Endothelial cell of umbilical vein (primary cell): ENCODE data around the gene PNKP. TPM values are rescaled to one million over a fixed set of nuclear protein-coding genes. Genes with fewer than 3 reads are reported as not detected.

ENCODE experiments used
- BruUV-seq: library from RNA; stranded (reverse); fragments of 400-500 nt; replicated peaks from 2 replicates; lab custom pipeline; 2021; lab: Mats Ljungman, UMichigan
- CTCF ChIA-PET: fragments of 300-600, 350-600 bp; sonication (Branson Sonifier 250); formaldehyde crosslinking; loops from one replicate; lab custom pipeline; 2021; ENCODE audit warnings: antibody characterized with exemption, inconsistent platforms; lab: Charles Lee
- POLR2A ChIA-PET: fragments of 300-600, 350-600 bp; sonication (Branson Sonifier 250); formaldehyde crosslinking; loops from one replicate; lab custom pipeline; 2021; ENCODE audit warnings: antibody characterized with exemption, inconsistent platforms; lab: Charles Lee
- DNase-seq: peaks from one replicate; pipeline ENCODE4 v3.0.0-alpha.2; 2011; ENCODE audit warnings: low read depth, low spot score
- FAIRE-seq: peaks from 2 replicates; lab custom pipeline; 2011; peaks lifted over from hg19 to GRCh38; lab: Jason Lieb, UNC
- H2AFZ ChIP-seq: 2 replicates; pipeline ENCODE4 v1.6.0; 2012; ENCODE audit warnings: low read depth, low read length, control low read depth, inconsistent platforms
- H3K27ac ChIP-seq: 2 replicates; pipeline ENCODE4 v1.5.1; 2011; ENCODE audit warnings: low read depth, mild to moderate bottlenecking, control low read depth, low read length, moderate library complexity; ENCODE audit not compliant: insufficient read depth
- H3K27me3 ChIP-seq, 2 experiments: 2 replicates each; pipeline versions ENCODE4 v1.6.0 to v1.6.1; 2011; ENCODE audit warnings: low read length in 2 of 2, mixed read lengths in 1 of 2; ENCODE audit not compliant: control insufficient read depth in 2 of 2, insufficient read depth in 2 of 2
- H3K36me3 ChIP-seq, 2 experiments: 2 replicates in 1 of 2; 3 replicates in 1 of 2; pipeline ENCODE4 v1.5.1; 2011; ENCODE audit warnings: low read length in 2 of 2, mild to moderate bottlenecking in 1 of 2, moderate library complexity in 1 of 2; ENCODE audit not compliant: control insufficient read depth in 2 of 2, insufficient read depth in 2 of 2; ENCODE audit errors: extremely low read depth in 1 of 2
- H3K4me1 ChIP-seq: 3 replicates; pipeline ENCODE4 v1.5.1; 2011; ENCODE audit warnings: mild to moderate bottlenecking, low read length; ENCODE audit not compliant: control insufficient read depth, insufficient read depth; ENCODE audit errors: extremely low read depth
- H3K4me2 ChIP-seq: 2 replicates; pipeline ENCODE4 v1.6.1; 2011; ENCODE audit warnings: low read length, control low read depth, mixed read lengths; ENCODE audit not compliant: insufficient read depth
- H3K4me3 ChIP-seq, 3 experiments: fragments of 200-600 bp in 1 of 3; sonication (generic), shearing (Covaris generic) in 1 of 3; replicated peaks in 1 of 3; 2 replicates each; pipeline ENCODE4 v1.5.1; 2011 to 2016; ENCODE audit warnings: control low read depth in 3 of 3, low read length in 3 of 3, mild to moderate bottlenecking in 2 of 3, inconsistent platforms in 1 of 3, low read depth in 1 of 3, moderate library complexity in 1 of 3; ENCODE audit not compliant: insufficient read depth in 1 of 3
- H3K79me2 ChIP-seq: 2 replicates; pipeline ENCODE4 v1.6.0; 2012; ENCODE audit warnings: low read length, inconsistent platforms; ENCODE audit not compliant: control insufficient read depth, insufficient read depth
- H3K9ac ChIP-seq: replicated peaks from 2 replicates; pipeline ENCODE3; 2011; ENCODE audit warnings: low read length, control low read depth; ENCODE audit not compliant: insufficient read depth; ENCODE audit errors: extremely low read depth
- H3K9me1 ChIP-seq: replicated peaks from 3 replicates; pipeline ENCODE4 v1.6.0; 2011; ENCODE audit warnings: mild to moderate bottlenecking, low read length; ENCODE audit not compliant: control insufficient read depth, insufficient read depth; ENCODE audit errors: extremely low read depth
- H3K9me3 ChIP-seq: replicated peaks from 2 replicates; pipeline ENCODE4 v1.5.1; 2012; ENCODE audit warnings: low read length, inconsistent platforms; ENCODE audit not compliant: control insufficient read depth, insufficient read depth
- H4K20me1 ChIP-seq: replicated peaks from 2 replicates; pipeline ENCODE3; 2011; ENCODE audit warnings: mild to moderate bottlenecking, low read length; ENCODE audit not compliant: control insufficient read depth, insufficient read depth; ENCODE audit errors: extremely low read depth
- CTCF ChIP-seq, 2 donors: IDR thresholded peaks; 1 replicate in 1 of 2; 2 replicates in 1 of 2; pipeline ENCODE4 v1.5.1; 2011; ENCODE audit warnings: low read length in 2 of 2, mild to moderate bottlenecking in 2 of 2, moderate library complexity in 2 of 2, control low read depth in 1 of 2, inconsistent platforms in 1 of 2, low read depth in 1 of 2; ENCODE audit not compliant: insufficient read depth in 1 of 2; ENCODE audit errors: extremely low read depth in 1 of 2
- EZH2 ChIP-seq: IDR thresholded peaks from 2 replicates; pipeline ENCODE4 v1.6.1; 2012; ENCODE audit warnings: borderline replicate concordance, low read depth, mild to moderate bottlenecking, moderate library complexity, low read length, inconsistent platforms; ENCODE audit not compliant: severe bottlenecking
- FOS ChIP-seq: IDR thresholded peaks from 2 replicates; pipeline ENCODE4 v1.6.1; 2011; ENCODE audit warnings: mild to moderate bottlenecking, low read length, moderate library complexity, borderline replicate concordance; ENCODE audit not compliant: insufficient read depth
- GATA2 ChIP-seq: IDR thresholded peaks from 2 replicates; pipeline ENCODE4 v1.7.0; 2011; ENCODE audit warnings: low read depth, mild to moderate bottlenecking, moderate library complexity, mixed read lengths, low read length; ENCODE audit not compliant: insufficient read length, insufficient read depth
- JUN ChIP-seq: IDR thresholded peaks from 2 replicates; pipeline ENCODE4 v1.6.1; 2011; ENCODE audit warnings: borderline replicate concordance, low read depth; ENCODE audit not compliant: insufficient read length, insufficient read depth
- MAX ChIP-seq: IDR thresholded peaks from 2 replicates; pipeline ENCODE4 v1.6.1; 2011; ENCODE audit not compliant: insufficient read depth, insufficient read length
- MYC ChIP-seq: IDR thresholded peaks from one replicate; pipeline ENCODE4 v1.6.1; 2011; ENCODE audit warnings: mild to moderate bottlenecking, low read depth, low read length
- POLR2A ChIP-seq: IDR thresholded peaks from 2 replicates; pipeline ENCODE4 v1.6.1; 2012; ENCODE audit warnings: low read depth, mild to moderate bottlenecking, control low read depth, low read length
- POLR2AphosphoS5 ChIP-seq: IDR thresholded peaks from 2 replicates; pipeline ENCODE4 v1.6.1; 2012; ENCODE audit warnings: low read depth, mild to moderate bottlenecking, control low read depth, low read length, moderate library complexity; ENCODE audit not compliant: insufficient read depth
- dilution Hi-C: fragments of 300-500 bp; cut with MboI; formaldehyde crosslinking; loops from one replicate; pipeline ENCODE4 v1.15.0; 2019; ENCODE audit warnings: low sequenced_read_pairs; ENCODE audit not compliant: extremely low pct_ligation_motif_present
- intact Hi-C: fragments of 100-400 bp; cut with micrococcal nuclease; formaldehyde crosslinking; loops from one replicate; pipeline ENCODE4 v1.10.0; 2022
- polyA plus RNA-seq, 4 experiments: library from polyadenylated mRNA; depleted of rRNA in 3 of 4; stranded (reverse) in 3 of 4; unstranded in 1 of 4; fragments of >200 nt; gene quantifications; 2 replicates each; pipeline versions ENCODE4 v1.2.1 to v1.2.3, GENCODE V29; 2011 to 2012; ENCODE audit warnings: missing spikeins in 1 of 4
- total RNA-seq: library from RNA; stranded (reverse); gene quantifications from 2 replicates; pipeline ENCODE4 v1.2.3, GENCODE V29; 2021

PNKP gene
- total and polyA plus RNA-seq, 2 donors (not counting 3 experiments of a cell fraction or from before 2014, with no cell fraction given): 39.4 to 112 TPM

- CTCF ChIA-PET: interaction anchor here (1.8 kb wide), 1 partner anchor 31 kb away, joined by 6 read pairs; no protein-coding TSS in a partner anchor
- peaks cover 24% of the 10 kb centered on the region for H3K79me2 ChIP-seq
Measured at GRCh38 chr19:49818649-49819370, 48.6 kb downstream of the PNKP start.

GRCh38 chr19:49817964-49818648, 49.3 kb downstream of the PNKP start, which contains the start of gene MED25:
Gene MED25 (plus strand): TSS chr19:49818289. CDS start chr19:49818342, 53 bp downstream.
- H3K27me3 ChIP-seq: no peaks in the 10 kb centered on the region
- H3K27ac ChIP-seq: peak within 1 kb of the TSS; percentile 89
- no peaks in the 10 kb centered on the region for H4K20me1 ChIP-seq
- peaks cover 21% of the 10 kb centered on the region for H3K79me2 ChIP-seq
- peak within 1 kb of the TSS; percentile 93 for H2AFZ ChIP-seq
- H3K4me1 ChIP-seq: peaks cover 19% of the 10 kb centered on the region
- CTCF ChIA-PET: interaction anchor here (1.8 kb wide), 1 partner anchor 32 kb away, joined by 6 read pairs; no protein-coding TSS in a partner anchor
- peak within 1 kb of the TSS; percentile 83 to 95 (median 90) for H3K4me3 ChIP-seq
- no TSS peak for BruUV-seq
- dilution Hi-C loops (no loop called here), intact Hi-C loops (loop anchor here (1.0 kb wide), 2 partner anchors 32 to 52 kb away; no protein-coding TSS in a partner anchor)
- H3K9me3 ChIP-seq: no peaks in the 10 kb centered on the region
- H3K9me1 ChIP-seq: no peaks in the 10 kb centered on the region
- H3K4me2 ChIP-seq: peak within 1 kb of the TSS; percentile 95
- H3K36me3 ChIP-seq: peaks cover 0 to 2% of the 10 kb centered on the region in 2 experiments
- POLR2A ChIA-PET: no interaction called here
- FAIRE-seq (peak; percentile 91), DNase-seq (peak; percentile 93)
- TF ChIP-seq MAX (no peak), FOS (no peak), POLR2A (peak; percentile 75), EZH2 (no peak), CTCF (IDR thresholded peaks at IDR 0.05; ENCODE audit: extremely low read depth in 1 of 2, insufficient read depth in 1 of 2, low read depth in 1 of 2, low read length in 2 of 2) (peak in 1 of 2 donors; percentile 14), JUN (no peak), GATA2 (no peak), POLR2AphosphoS5 (peak; percentile 79), MYC (no peak)
- H3K9ac ChIP-seq: peak within 1 kb of the TSS; percentile 91

More at GRCh38 chr19:49818649-49819370, 48.6 kb downstream of the PNKP start:
- H3K27me3 ChIP-seq: no peaks in the 10 kb centered on the region
- DNase-seq (no peak), FAIRE-seq (peak; percentile 4)
- no peaks in the 10 kb centered on the region for H4K20me1 ChIP-seq
- H3K36me3 ChIP-seq: peaks cover 0 to 5% of the 10 kb centered on the region in 2 experiments
- H2AFZ ChIP-seq: peak overlapping the region; percentile 93
- TF ChIP-seq POLR2AphosphoS5 (no peak), MYC (no peak), MAX (no peak), JUN (no peak)
- intact Hi-C loops (no loop called here), dilution Hi-C loops (no loop called here)
- BruUV-seq: no TSS peak
- POLR2A ChIA-PET: no interaction called here
- H3K27ac ChIP-seq: peak overlapping the region; percentile 89
- peak overlapping the region; percentile 95 for H3K4me2 ChIP-seq
- peaks cover 18% of the 10 kb centered on the region for H3K4me1 ChIP-seq
- H3K9me1 ChIP-seq: no peaks in the 10 kb centered on the region
- peak overlapping the region; percentile 83 to 95 (median 90) for H3K4me3 ChIP-seq
- peak overlapping the region; percentile 91 for H3K9ac ChIP-seq
- H3K9me3 ChIP-seq: no peaks in the 10 kb centered on the region
